ENCODE data around the gene VSTM4. TPM values are rescaled to one million over a fixed set of nuclear protein-coding genes. Genes with fewer than 3 reads are reported as not detected.

VSTM4 gene
- total and polyA plus RNA-seq, 9 of the 15 experiments (the other 6 are each of a cell fraction or from before 2014, with no cell fraction given): 1.0 to 7.9 (median 3.0) TPM

GRCh38 chr10:49035920-49036319 is 79.4 kb downstream of the VSTM4 start (continued):
- TF ChIP-seq BCLAF1 (IDR thresholded peaks at IDR 0.05; ENCODE audit: borderline replicate concordance in 1 of 2, control insufficient read depth in 1 of 2, low read depth in 2 of 2, low read length in 1 of 2): no peak
- TF ChIP-seq ZNF639 (CRISPR knock-in tag; conservative IDR thresholded peaks at IDR 0.05 in 1 of 2, IDR thresholded peaks at IDR 0.05 in 1 of 2): no peak
- TF ChIP-seq NR4A1 (CRISPR knock-in tag; IDR thresholded peaks at IDR 0.05): no peak
- TF ChIP-seq NR4A1 (tag; IDR thresholded peaks at IDR 0.05): no peak
- TF ChIP-seq GATAD2A (IDR thresholded peaks at IDR 0.05): no peak
- TF ChIP-seq HOXB6 (CRISPR knock-in tag; IDR thresholded peaks at IDR 0.05; ENCODE audit: borderline replicate concordance): no peak
- no peak for TF ChIP-seq GMEB1 (CRISPR knock-in tag; IDR thresholded peaks at IDR 0.05)
